ENCODE measurements around the gene CSTB.

GRCh38 chr21:43777953-43778352 lies 1.8 kb upstream of the CSTB start:
- TF ChIP-seq, protein P1, sequence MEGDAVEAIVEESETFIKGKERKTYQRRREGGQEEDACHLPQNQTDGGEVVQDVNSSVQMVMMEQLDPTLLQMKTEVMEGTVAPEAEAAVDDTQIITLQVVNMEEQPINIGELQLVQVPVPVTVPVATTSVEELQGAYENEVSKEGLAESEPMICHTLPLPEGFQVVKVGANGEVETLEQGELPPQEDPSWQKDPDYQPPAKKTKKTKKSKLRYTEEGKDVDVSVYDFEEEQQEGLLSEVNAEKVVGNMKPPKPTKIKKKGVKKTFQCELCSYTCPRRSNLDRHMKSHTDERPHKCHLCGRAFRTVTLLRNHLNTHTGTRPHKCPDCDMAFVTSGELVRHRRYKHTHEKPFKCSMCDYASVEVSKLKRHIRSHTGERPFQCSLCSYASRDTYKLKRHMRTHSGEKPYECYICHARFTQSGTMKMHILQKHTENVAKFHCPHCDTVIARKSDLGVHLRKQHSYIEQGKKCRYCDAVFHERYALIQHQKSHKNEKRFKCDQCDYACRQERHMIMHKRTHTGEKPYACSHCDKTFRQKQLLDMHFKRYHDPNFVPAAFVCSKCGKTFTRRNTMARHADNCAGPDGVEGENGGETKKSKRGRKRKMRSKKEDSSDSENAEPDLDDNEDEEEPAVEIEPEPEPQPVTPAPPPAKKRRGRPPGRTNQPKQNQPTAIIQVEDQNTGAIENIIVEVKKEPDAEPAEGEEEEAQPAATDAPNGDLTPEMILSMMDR (IDR thresholded peaks at IDR 0.05) = no peak
- TF ChIP-seq, protein P2, sequence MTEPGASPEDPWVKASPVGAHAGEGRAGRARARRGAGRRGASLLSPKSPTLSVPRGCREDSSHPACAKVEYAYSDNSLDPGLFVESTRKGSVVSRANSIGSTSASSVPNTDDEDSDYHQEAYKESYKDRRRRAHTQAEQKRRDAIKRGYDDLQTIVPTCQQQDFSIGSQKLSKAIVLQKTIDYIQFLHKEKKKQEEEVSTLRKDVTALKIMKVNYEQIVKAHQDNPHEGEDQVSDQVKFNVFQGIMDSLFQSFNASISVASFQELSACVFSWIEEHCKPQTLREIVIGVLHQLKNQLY (CRISPR knock-in tag; IDR thresholded peaks at IDR 0.05) = no peak
- TF ChIP-seq, protein P3, sequence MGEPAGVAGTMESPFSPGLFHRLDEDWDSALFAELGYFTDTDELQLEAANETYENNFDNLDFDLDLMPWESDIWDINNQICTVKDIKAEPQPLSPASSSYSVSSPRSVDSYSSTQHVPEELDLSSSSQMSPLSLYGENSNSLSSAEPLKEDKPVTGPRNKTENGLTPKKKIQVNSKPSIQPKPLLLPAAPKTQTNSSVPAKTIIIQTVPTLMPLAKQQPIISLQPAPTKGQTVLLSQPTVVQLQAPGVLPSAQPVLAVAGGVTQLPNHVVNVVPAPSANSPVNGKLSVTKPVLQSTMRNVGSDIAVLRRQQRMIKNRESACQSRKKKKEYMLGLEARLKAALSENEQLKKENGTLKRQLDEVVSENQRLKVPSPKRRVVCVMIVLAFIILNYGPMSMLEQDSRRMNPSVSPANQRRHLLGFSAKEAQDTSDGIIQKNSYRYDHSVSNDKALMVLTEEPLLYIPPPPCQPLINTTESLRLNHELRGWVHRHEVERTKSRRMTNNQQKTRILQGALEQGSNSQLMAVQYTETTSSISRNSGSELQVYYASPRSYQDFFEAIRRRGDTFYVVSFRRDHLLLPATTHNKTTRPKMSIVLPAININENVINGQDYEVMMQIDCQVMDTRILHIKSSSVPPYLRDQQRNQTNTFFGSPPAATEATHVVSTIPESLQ (CRISPR knock-in tag; IDR thresholded peaks at IDR 0.05) = no peak
- no peak for TF ChIP-seq CREB1 (CRISPR knock-in tag; IDR thresholded peaks at IDR 0.05)

Data from WTC11 (cell line).